Measurements from ENCODE around the gene PFKL.
"Not testable (repeated sequence)": the region's sequence is repeated elsewhere in the genome, so short reads cannot be mapped to it uniquely, and the experiment has no call there.

Gene PFKL

GRCh38 chr21:44295163-44295573 is 4.7 kb upstream of the PFKL start:
- no peak for DNase-seq

- no peak for DNase-seq
Observed at GRCh38 chr21:44295646-44296045, 4.2 kb upstream of the PFKL start.

GRCh38 chr21:44296103-44296519 is 3.7 kb upstream of the PFKL start:
- DNase-seq: no peak

GRCh38 chr21:44296916-44297315 is 2.9 kb upstream of the PFKL start:
- DNase-seq: no peak

- peak; percentile 77 for DNase-seq
Observed at GRCh38 chr21:44297525-44298290, 2.1 kb upstream of the PFKL start.

GRCh38 chr21:44298301-44298700 is 1.6 kb upstream of the PFKL start:
- DNase-seq: peak; percentile 20

- DNase-seq: no peak
Observed at GRCh38 chr21:44299085-44299457, 782 bp upstream of the PFKL start.

- peak; percentile 35 for DNase-seq
Observed at GRCh38 chr21:44300262-44300959, 558 bp downstream of the PFKL start.

- DNase-seq: no peak
Observed at GRCh38 chr21:44301141-44301540, 1.3 kb downstream of the PFKL start.

GRCh38 chr21:44301961-44302406 is 2.1 kb downstream of the PFKL start:
- DNase-seq: no peak

- DNase-seq: not testable (repeated sequence)
Observed at GRCh38 chr21:44302573-44303401, 2.9 kb downstream of the PFKL start.

GRCh38 chr21:44303490-44303981 is 3.7 kb downstream of the PFKL start:
- no peak for DNase-seq

GRCh38 chr21:44304011-44304616 is 4.3 kb downstream of the PFKL start:
- DNase-seq: no peak

- peak; percentile 32 for DNase-seq
Observed at GRCh38 chr21:44304877-44305293, 5.0 kb downstream of the PFKL start.

GRCh38 chr21:44305691-44306090 is 5.8 kb downstream of the PFKL start:
- DNase-seq: no peak

GRCh38 chr21:44306936-44307704 is 7.3 kb downstream of the PFKL start:
- no peak for DNase-seq

- no peak for DNase-seq
Observed at GRCh38 chr21:44310628-44311507, 11.0 kb downstream of the PFKL start.

GRCh38 chr21:44312089-44312488 is 12.2 kb downstream of the PFKL start:
- no peak for DNase-seq

GRCh38 chr21:44312716-44313115 is 12.9 kb downstream of the PFKL start:
- no peak for DNase-seq

- DNase-seq: no peak
Observed at GRCh38 chr21:44313451-44313850, 13.6 kb downstream of the PFKL start.

- DNase-seq: no peak
Observed at GRCh38 chr21:44314128-44314527, 14.3 kb downstream of the PFKL start.

All from fibroblast of upper back skin (primary cell).